Left ventricle myocardium superior (tissue), 1 donor: ENCODE results near the gene GPSM1. TPM values are rescaled to one million over a fixed set of nuclear protein-coding genes. Genes with fewer than 3 reads are reported as not detected.
"Not testable (repeated sequence)": the region's sequence is repeated elsewhere in the genome, so short reads cannot be mapped to it uniquely, and the experiment has no call there.

Experiments used
- ATAC-seq: fragments of 200-7000 bp; cut with Tn5 transposase; one replicate; pipeline ENCODE4 v1.9.1; 2020; ENCODE audit warnings: mild to moderate bottlenecking, moderate library complexity
- DNase-seq: peaks from one replicate; pipeline ENCODE4 v3.0.0-alpha.2; 2020
- intact Hi-C: fragments of 100-400 bp; cut with micrococcal nuclease; formaldehyde crosslinking; loops from one replicate; pipeline ENCODE4 v1.11.0; 2022
- total RNA-seq: library from RNA; stranded (reverse); fragmentation: NEBNext Ultra II Directional; extraction: Animal tissue kit (Norgen Biotek cat#: 25700); gene quantifications from one replicate; pipeline ENCODE4 v1.2.1, GENCODE V29; 2021
- donor health status: DM: no; HTN: yes; CAD: no; lungs with severe emphysema.

GPSM1 gene
- total RNA-seq, 1 donor from 2014 or later = 61.7 TPM

GRCh38 chr9:136351252-136351800 lies 24.0 kb downstream of the GPSM1 start:
- DNase-seq (no peak), ATAC-seq (no peak)
- intact Hi-C loops = no loop called here

GRCh38 chr9:136351868-136352267 lies 24.5 kb downstream of the GPSM1 start:
- ATAC-seq, intact Hi-C loops, DNase-seq: not testable (repeated sequence)

- peak; percentile 73 for DNase-seq
- ATAC-seq = peak; percentile 36
- intact Hi-C loops = no loop called here
These were observed 25.3 kb downstream of the GPSM1 start for GRCh38 chr9:136352682-136353081.

- DNase-seq = no peak
- intact Hi-C loops = no loop called here
- no peak for ATAC-seq
These were observed 25.7 kb downstream of the GPSM1 start for GRCh38 chr9:136353088-136353487.

GRCh38 chr9:136353757-136354488 lies 26.6 kb downstream of the GPSM1 start:
- intact Hi-C loops = no loop called here
- ATAC-seq (peak; percentile 23), DNase-seq (no peak)

- DNase-seq (peak; percentile 86), ATAC-seq (peak; percentile 71)
- intact Hi-C loops = no loop called here
These were observed 27.3 kb downstream of the GPSM1 start for GRCh38 chr9:136354592-136355085.

GRCh38 chr9:136355616-136356557 lies 28.5 kb downstream of the GPSM1 start:
- ATAC-seq (no peak), DNase-seq (peak; percentile 51)
- intact Hi-C loops = no loop called here

- intact Hi-C loops = no loop called here
- ATAC-seq = no peak
- DNase-seq = no peak
These were observed 29.9 kb downstream of the GPSM1 start for GRCh38 chr9:136357202-136357725.

- ATAC-seq (no peak), DNase-seq (no peak)
- intact Hi-C loops = no loop called here
These were observed 30.7 kb downstream of the GPSM1 start for GRCh38 chr9:136358016-136358415.

GRCh38 chr9:136358888-136359287 lies 31.5 kb downstream of the GPSM1 start:
- intact Hi-C loops = no loop called here
- ATAC-seq (no peak), DNase-seq (no peak)

GRCh38 chr9:136359774-136360718 lies 32.7 kb downstream of the GPSM1 start:
- intact Hi-C loops = no loop called here
- DNase-seq (no peak), ATAC-seq (no peak)

- intact Hi-C loops = no loop called here
- no peak for ATAC-seq
These were observed 33.9 kb downstream of the GPSM1 start for GRCh38 chr9:136361047-136361753.

GRCh38 chr9:136361754-136362449 lies 34.6 kb downstream of the GPSM1 start:
- intact Hi-C loops = no loop called here
- peak; percentile 69 for DNase-seq
- ATAC-seq = peak; percentile 17

More at GRCh38 chr9:136361047-136361753, 33.9 kb downstream of the GPSM1 start:
- no peak for DNase-seq

GRCh38 chr9:136362450-136362784 lies 35.1 kb downstream of the GPSM1 start:
- DNase-seq = no peak
- intact Hi-C loops = no loop called here
- ATAC-seq = peak; percentile 2

GRCh38 chr9:136363106-136363948 lies 36.0 kb downstream of the GPSM1 start, which contains the start of gene DNLZ:
DNLZ (minus strand) TSS chr9:136363744; CDS start chr9:136363714, 30 bp downstream.
- ATAC-seq = peak; percentile 87
- intact Hi-C loops = no loop called here

More at GRCh38 chr9:136363106-136363948, 36.0 kb downstream of the GPSM1 start, which contains the start of gene DNLZ:
- DNase-seq = peak; percentile 98
